ENCODE data around the gene FAM156A.
"Not testable (repeated sequence)": the region's sequence is repeated elsewhere in the genome, so short reads cannot be mapped to it uniquely, and the experiment has no call there.

FAM156A gene

DNA sequence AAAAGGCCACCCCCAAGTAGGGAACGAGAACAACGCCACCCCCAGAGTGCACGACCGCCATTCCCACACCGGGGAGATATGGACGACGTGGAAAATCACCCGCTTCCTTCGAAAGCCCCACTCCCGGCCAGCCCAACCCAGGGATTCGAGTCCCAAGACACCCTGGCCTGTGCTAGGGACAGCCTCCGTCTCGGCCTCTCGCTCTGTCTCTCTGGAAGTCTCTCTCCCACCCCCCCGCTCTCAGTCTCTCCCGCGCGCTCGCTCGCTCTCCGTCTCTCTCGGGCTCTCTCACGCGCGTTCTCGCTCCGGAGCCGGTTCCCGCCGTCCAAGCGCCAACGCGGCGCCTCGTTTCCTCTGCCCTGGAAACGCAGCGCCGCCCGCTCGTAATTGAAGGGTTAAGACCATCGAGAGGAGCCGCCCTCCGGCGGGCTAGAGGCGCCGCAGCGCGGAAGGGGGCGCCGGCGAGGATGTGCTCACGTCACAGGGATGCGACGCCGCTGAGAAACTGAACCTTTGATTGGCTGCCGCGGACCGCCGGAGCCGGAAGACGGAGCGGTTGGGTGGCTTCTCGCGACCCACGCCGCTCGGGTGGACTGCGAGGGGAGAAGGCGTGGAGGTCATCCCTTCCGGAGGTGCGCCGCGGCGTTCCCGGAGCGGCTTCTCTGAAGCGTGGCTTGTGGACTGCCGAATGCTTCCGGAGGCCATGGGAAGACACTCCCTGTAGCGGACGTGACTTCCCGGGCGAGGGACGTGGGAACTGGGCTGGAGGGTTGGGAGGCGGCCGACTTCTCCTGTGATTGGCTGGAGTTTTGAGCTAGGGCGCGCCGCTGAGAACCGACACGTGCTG is at the start of gene FAM156A:
Gene FAM156A (minus strand): TSS at position 406 of the 847 bp plus-strand sequence. CDS start 9,930 bp downstream, outside the sequence.
- not testable (repeated sequence) for DNase-seq

- DNase-seq: no peak
These were observed 47.0 kb upstream of the FAM156A start for GRCh38 chrX:53005327-53005726.

GRCh38 chrX:53004811-53005210 is 46.5 kb upstream of the FAM156A start:
- no peak for DNase-seq

DNA sequence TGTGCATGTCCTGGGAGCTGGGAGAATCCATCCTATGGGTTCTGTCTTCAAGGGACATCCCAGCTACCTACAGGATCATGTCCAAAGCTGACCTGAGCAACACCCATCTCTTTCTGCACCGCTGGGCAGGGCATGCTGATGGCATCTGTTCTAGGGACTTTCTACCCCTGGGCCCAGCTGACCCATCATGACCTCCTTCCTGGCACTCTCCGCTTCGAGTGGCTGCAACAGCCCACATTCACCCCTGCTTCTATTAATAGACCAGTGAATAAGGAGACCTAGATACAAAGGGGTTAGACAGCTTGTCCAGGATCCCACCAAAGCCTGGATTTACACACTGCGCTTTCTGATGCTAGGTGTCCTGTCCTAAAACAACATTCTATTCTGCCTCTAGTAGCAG is 45.7 kb upstream of the FAM156A start:
- no peak for DNase-seq

DNA sequence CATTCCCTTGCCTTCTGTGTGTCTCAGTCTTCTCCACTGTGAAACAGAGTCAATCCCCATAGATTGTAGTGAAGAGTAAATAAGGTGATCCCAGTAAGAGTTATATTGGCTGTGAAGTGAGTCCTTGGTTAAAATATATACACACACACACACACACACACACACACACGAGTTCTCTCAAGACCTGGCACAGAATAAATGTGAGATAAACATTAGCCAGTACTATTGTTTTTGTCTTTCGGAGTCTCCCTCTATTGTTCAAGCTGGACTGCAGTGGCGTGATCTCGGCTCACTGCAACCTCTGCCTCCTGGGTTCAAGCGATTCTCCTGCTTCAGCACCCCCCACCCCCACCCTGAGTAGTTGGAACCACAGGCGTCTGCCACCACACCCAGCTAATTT is 44.8 kb upstream of the FAM156A start:
- DNase-seq: no peak

GRCh38 chrX:53001958-53002357 is 43.6 kb upstream of the FAM156A start:
- no peak for DNase-seq

GRCh38 chrX:53000447-53001135 is 42.3 kb upstream of the FAM156A start:
- DNase-seq: no peak

DNA sequence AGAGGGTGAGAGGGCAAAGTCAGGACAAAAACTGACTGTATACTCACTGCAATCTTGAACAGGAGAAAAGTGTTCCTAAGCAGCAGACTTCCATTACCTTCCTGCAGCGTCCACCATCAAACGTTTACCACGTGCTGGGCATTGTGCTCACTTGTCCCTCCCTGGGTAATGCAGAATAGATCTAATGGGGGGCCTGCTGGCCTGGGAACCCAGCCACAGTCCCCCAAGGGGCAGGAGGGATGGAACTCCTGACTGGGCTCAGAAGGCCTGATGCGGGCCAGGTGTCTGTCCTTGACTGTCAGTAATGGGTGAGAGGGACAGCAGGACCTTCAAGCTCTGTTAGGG is 37.6 kb upstream of the FAM156A start:
- DNase-seq: no peak

- peak; percentile 99 for DNase-seq
These were observed 37.0 kb upstream of the FAM156A start for GRCh38 chrX:52995135-52995986.

DNA sequence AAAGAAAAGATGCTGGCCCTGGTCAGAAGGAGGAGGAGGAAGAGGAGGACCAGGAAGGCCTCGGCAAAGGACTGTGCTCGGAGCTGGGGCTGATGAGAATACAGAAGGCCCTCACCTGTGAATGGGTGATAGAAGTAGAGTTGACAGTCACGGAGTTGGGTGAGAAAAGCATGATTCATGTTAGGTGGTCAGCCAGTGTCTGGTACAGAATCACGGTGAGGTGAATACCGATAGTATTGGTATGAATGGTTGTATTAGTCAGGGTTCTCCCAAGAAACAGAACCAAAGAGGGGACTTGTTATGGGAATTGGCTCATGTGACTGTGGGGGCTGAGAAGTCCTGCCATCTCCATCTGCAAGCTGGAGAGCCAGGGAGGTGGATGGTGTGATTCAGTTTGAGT is 32.5 kb upstream of the FAM156A start:
- DNase-seq: no peak

DNA sequence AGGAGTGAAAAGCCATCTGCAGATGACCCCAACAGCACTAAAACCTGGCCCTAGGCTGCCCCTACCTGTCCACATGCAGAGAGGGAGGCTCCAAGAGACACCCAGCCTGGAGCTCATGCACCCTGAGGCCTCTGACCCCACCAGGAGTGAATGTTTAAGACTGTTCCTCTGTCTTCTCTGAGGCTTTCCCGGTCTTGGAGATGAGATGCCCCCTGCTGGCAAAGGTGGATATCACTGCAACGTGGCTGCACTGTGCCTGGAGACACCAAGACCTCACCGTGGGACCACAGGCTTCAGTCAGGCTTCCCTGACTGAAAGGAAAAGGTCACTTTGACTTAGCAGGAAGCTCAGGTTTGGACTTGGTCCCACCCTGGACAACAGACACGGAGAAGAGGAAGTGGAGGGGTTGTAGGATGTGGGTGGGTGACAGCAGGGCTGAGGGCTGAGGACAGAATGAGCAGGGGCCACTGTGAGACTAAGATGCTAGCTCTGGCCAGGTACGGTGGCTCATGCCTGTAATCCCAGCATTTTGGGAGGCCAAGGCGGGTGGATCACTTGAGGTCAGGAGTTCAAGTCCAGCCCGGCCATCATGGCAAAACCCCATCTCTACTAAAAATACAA is 31.8 kb upstream of the FAM156A start:
- peak; percentile 53 to 58 for DNase-seq

- DNase-seq: peak in 1 of 2 experiments; percentile 26
These were observed 30.9 kb upstream of the FAM156A start for GRCh38 chrX:52988985-52989917.

DNA sequence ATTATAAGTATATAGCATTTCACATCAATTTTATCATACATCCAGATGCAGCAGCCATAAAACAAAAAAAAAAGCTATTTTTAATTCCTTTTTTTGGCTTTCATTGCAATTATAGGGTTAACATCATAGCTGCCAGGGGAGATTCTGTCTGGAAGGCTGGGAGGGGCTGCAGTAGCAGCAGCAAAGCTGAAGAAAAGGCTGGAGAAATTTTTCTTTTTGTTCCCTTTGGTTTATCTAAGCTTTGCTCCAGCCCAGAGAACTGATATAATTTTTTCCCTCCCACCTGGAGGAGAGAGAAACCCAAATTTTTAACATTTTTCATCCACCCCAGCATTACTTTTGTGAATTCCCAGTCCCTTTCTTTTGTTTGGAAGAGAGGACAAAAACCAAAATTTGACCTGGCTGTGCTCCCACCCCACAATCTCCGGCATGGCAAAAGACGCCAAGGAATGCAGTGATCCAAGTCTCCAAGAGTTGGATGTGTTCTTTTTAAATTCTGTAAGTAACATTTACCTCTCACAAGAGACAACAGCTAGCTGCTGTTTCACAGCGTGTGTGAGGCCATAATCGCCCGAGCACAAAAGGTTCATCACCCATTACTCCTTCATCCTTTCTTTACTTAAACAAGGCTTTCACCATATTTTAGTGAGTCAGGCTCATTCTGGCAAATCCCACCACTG is 25.1 kb upstream of the FAM156A start:
- DNase-seq: no peak

DNA sequence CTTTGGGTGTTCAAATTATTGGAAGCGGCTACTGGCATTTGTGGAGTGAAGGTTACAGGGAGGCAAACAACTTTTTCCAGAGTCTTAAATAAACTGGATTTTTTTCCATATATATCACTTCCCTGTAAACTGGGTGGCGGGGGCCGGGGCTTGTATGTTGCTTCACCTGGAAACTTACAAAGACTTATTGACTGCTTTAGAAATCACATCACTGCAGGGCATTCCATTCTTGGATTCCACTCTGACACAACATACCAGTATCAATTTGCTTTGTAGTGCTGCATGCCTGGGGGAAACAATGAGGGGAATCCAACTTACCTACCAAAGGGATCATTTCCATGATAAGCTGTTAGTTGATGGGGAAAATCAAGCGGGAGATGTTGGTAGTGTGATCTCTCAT is 21.7 kb upstream of the FAM156A start:
- DNase-seq: no peak

GRCh38 chrX:52979568-52979967 is 21.2 kb upstream of the FAM156A start:
- no peak for DNase-seq

DNA sequence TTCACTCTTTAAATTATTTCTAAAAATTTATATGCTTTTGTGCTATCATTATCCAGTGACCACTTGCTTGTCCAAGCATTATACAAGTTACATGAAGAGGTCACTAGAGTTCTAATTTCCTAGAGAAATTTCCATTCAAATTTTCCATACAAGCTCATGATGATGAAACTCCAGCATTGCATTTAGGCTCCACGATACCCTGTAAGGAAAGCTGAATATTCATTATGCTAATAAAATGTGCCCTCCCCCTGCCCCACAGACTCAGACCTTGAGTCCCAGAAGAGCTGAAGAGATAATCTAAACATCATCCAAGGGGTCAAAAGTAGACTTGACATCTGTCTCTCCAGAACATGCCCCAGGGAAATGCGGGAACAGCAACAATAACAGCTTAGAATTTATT is 19.6 kb upstream of the FAM156A start:
- no peak for DNase-seq

DNA sequence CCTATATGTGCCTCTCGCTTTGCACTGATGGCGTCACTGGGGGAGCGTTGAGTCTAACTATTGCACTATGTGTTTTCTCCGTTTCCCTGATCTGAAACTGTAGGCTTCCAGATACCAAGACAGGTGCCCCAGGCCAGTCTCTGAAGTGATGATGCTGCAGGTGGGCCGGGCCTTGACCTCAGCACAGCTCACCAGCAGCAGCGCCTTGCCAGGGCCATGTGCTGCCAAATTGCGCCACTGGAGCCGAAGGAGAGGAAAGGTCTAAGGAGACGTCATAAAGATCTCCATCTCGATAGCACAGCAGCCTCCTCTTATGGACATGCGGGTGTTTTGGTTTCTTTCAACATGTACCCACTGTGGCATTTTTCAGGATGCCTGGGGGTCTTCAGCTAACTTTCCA is 17.3 kb upstream of the FAM156A start:
- DNase-seq: not testable (repeated sequence)

DNA sequence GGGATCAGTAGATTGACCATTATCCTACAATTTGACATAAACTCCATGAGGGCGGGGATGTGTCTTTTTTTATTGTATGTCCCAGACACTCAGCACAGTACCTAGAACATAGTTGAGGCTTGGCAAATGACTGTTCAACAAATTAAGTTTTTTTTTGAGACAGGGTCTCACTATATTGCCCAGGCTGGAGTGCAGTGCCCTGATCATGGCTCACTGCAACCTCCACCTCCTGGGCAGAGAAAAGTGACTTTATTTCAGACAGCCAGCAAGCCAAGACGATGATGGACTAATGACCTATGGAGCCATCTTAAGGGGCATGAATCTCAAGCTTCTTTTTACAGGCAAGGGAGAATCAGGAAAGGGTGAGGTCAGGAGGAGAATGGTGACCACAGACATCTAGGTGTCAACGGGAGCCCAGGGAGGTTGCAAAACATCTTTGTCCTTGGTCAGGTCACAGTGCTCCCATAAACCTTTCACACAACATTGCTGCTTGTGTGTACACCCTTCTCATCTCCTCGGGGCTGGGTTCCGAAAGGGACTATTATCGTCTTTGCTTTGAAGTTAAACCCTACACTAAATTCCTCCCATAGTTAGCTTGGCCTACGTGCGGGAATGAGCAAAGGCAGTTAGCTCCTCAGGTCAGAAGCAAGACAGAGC is 16.1 kb upstream of the FAM156A start:
- not testable (repeated sequence) for DNase-seq

DNA sequence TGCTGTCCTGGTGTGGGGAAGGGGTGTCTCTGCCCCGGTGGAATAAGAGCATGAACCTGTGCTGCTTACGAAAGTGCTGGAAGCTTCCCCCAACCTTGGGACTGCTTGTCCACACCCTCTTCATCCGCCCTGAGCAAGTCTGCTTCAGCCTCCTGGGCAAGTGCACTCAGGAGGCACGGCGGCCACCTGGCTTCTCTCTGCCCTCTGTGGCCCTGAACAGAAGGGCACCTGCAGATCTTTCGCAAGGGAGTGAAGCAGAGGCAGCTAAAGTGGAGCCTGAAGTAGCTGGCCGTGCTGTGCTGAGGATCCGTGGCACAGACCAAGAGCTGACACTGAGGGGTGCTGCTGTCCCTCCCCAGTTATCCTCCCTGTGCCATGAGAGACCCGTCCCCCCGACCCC is 9.6 kb upstream of the FAM156A start:
- not testable (repeated sequence) for DNase-seq

DNA sequence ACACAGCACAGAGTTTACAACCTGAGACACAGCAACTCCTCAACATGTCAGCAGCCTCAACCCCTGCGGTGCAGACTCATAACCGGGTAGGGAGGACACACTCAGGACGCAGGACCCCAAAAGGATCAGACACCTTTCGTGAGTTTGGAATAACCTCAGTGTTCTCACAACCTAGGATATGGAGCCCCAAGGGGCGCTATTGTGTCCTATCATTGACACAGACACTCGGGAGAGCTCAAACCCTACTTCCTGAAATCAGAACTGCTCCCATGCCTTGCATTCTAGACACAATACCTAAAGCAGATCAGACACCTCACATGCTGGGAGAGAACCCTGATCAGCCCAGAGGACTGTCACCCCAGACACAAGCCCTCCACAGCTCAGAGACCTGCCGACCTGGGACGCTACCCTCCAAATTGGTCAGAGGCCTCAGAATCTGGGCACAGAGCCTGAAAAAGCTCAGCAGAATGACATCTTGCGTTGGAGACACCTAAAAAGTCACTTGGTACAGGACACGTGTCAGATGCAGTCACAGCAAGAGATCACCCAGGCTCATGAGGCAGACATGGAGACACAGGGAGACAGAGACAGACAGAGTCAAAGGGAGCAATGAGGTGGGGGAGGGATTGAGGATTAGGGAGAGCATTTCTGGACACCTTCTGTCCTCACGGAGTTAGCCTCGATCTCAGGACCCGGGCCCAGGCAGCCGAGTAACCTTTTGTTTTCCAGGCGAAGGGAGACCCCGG is 8.8 kb upstream of the FAM156A start:
- not testable (repeated sequence) for DNase-seq

Data from SHP77 (cell line).